IMR-90 (cell line): ENCODE data around the gene TEP1. TPM values are rescaled to one million over a fixed set of nuclear protein-coding genes. Genes with fewer than 3 reads are reported as not detected.
A peak's percentile ranks its signal among the peaks of the same experiment; 100 is the strongest.
"Not testable (repeated sequence)": the region's sequence is repeated elsewhere in the genome, so short reads cannot be mapped to it uniquely, and the experiment has no call there.

ENCODE experiments used
- ATAC-seq: fragments of 200-7000 bp; cut with Tn5 transposase; 2 replicates; pipeline ENCODE4 v1.9.1; 2020; ENCODE audit warnings: low read depth, mild to moderate bottlenecking, moderate library complexity
- BruUV-seq: library from RNA; stranded (reverse); fragments of 400-500 nt; replicated peaks from 2 replicates; lab custom pipeline; 2021; lab: Mats Ljungman, UMichigan
- CTCF ChIA-PET: fragments of 300-600 bp; formaldehyde crosslinking; extraction: SDS; loops from one replicate; lab custom pipeline; 2021; ENCODE audit warnings: antibody characterized with exemption; lab: Yijun Ruan, JAX
- POLR2A ChIA-PET: fragments of 300-600 bp; sonication (Branson Sonifier 250); formaldehyde crosslinking; loops from one replicate; lab custom pipeline; 2022; ENCODE audit warnings: antibody characterized with exemption; ENCODE audit not compliant: unreplicated experiment; lab: Charles Lee
- DNase-seq: peaks from one replicate; pipeline ENCODE4 v3.0.0; 2013
- H2AFZ ChIP-seq: replicated peaks from 2 replicates; pipeline ENCODE3; 2013; ENCODE audit warnings: low read length, mild to moderate bottlenecking; ENCODE audit not compliant: poor library complexity
- H2AK5ac ChIP-seq: 2 replicates; pipeline ENCODE4 v1.6.1; 2013; ENCODE audit warnings: low read depth, low read length, inconsistent platforms
- H2AK9ac ChIP-seq: replicated peaks from 2 replicates; pipeline ENCODE3; 2013; ENCODE audit warnings: mild to moderate bottlenecking, low read depth, low read length, moderate library complexity; ENCODE audit not compliant: poor library complexity
- H2BK120ac ChIP-seq: 2 replicates; pipeline ENCODE4 v1.6.1; 2013; ENCODE audit warnings: low read depth, low read length, inconsistent platforms
- H2BK15ac ChIP-seq: 3 replicates; pipeline ENCODE4 v1.6.1; 2013; ENCODE audit warnings: low read depth, low read length, inconsistent platforms
- H2BK20ac ChIP-seq: 2 replicates; pipeline ENCODE4 v1.6.1; 2013; ENCODE audit warnings: low read depth, mild to moderate bottlenecking, inconsistent platforms, low read length, moderate library complexity
- H2BK5ac ChIP-seq: 2 replicates; pipeline ENCODE4 v1.6.1; 2013; ENCODE audit warnings: mild to moderate bottlenecking, low read depth, low read length, inconsistent platforms; ENCODE audit not compliant: poor library complexity, severe bottlenecking
- H3K14ac ChIP-seq: replicated peaks from 2 replicates; pipeline ENCODE4 v1.6.1; 2013; ENCODE audit warnings: low read depth, low read length, inconsistent platforms
- H3K18ac ChIP-seq: 2 replicates; pipeline ENCODE4 v1.6.1; 2013; ENCODE audit warnings: low read depth, low read length, control low read depth
- H3K23ac ChIP-seq: 2 replicates; pipeline ENCODE4 v1.6.1; 2013; ENCODE audit warnings: low read depth, low read length, inconsistent platforms
- H3K27ac ChIP-seq: 2 replicates; pipeline ENCODE4 v1.5.1; 2013; ENCODE audit warnings: mild to moderate bottlenecking, control low read depth, low read length; ENCODE audit not compliant: insufficient read depth
- H3K27me3 ChIP-seq: 2 replicates; pipeline ENCODE4 v1.6.1; 2013; ENCODE audit warnings: low read length; ENCODE audit not compliant: control insufficient read depth, insufficient read depth
- H3K36me3 ChIP-seq: 2 replicates; pipeline ENCODE4 v1.6.1; 2013; ENCODE audit warnings: low read length, mixed read lengths; ENCODE audit not compliant: control insufficient read depth, insufficient read depth
- H3K4ac ChIP-seq: 2 replicates; pipeline ENCODE4 v1.6.1; 2013; ENCODE audit warnings: low read depth, low read length, inconsistent platforms
- H3K4me1 ChIP-seq: 2 replicates; pipeline ENCODE4 v1.6.1; 2013; ENCODE audit warnings: low read length, mixed read lengths; ENCODE audit not compliant: control insufficient read depth, insufficient read depth
- H3K4me2 ChIP-seq: 2 replicates; pipeline ENCODE4 v1.6.1; 2013; ENCODE audit warnings: low read depth, mild to moderate bottlenecking, control low read depth, low read length, moderate library complexity
- H3K4me3 ChIP-seq: 2 replicates; pipeline ENCODE4 v1.5.1; 2013; ENCODE audit warnings: low read depth, mild to moderate bottlenecking, control low read depth, low read length, moderate library complexity; ENCODE audit not compliant: insufficient read depth
- H3K56ac ChIP-seq: 2 replicates; pipeline ENCODE4 v1.6.1; 2013; ENCODE audit warnings: low read length, inconsistent platforms; ENCODE audit not compliant: insufficient read depth; ENCODE audit errors: extremely low read depth
- H3K79me1 ChIP-seq, 2 experiments: 2 replicates each; pipeline ENCODE4 v1.6.1; 2013; ENCODE audit warnings: low read length in 2 of 2, inconsistent platforms in 1 of 2, low read depth in 1 of 2
- H3K9ac ChIP-seq: 2 replicates; pipeline ENCODE4 v1.6.1; 2013; ENCODE audit warnings: low read depth, low read length, control low read depth
- H3K9me1 ChIP-seq: 2 replicates; pipeline ENCODE4 v1.6.1; 2013; ENCODE audit warnings: low read length, inconsistent platforms; ENCODE audit not compliant: insufficient read depth
- H3K9me3 ChIP-seq: 2 replicates; pipeline ENCODE4 v1.6.1; 2013; ENCODE audit warnings: low read length; ENCODE audit not compliant: control insufficient read depth, insufficient read depth
- H4K20me1 ChIP-seq: 2 replicates; pipeline ENCODE4 v1.6.1; 2013; ENCODE audit warnings: low read length, inconsistent platforms; ENCODE audit not compliant: insufficient read depth
- H4K5ac ChIP-seq: 2 replicates; pipeline ENCODE4 v1.6.1; 2013; ENCODE audit warnings: mild to moderate bottlenecking, low read depth, low read length, control low read depth
- H4K8ac ChIP-seq, 2 experiments: 2 replicates each; pipeline ENCODE4 v1.6.1; 2013; ENCODE audit warnings: low read depth in 2 of 2, low read length in 2 of 2, control low read depth in 1 of 2, inconsistent platforms in 1 of 2
- H4K91ac ChIP-seq: 2 replicates; pipeline ENCODE4 v1.6.1; 2013; ENCODE audit warnings: low read depth, low read length, inconsistent platforms; ENCODE audit not compliant: insufficient read depth
- WGBS, 2 experiments: methylation state at CpG; one replicate each; pipeline versions ENCODE4 v1.1.5 to v1.1.7; 2013; ENCODE audit warnings: missing lambda C conversion rate in 2 of 2; ENCODE audit not compliant: insufficient read length in 1 of 2; ENCODE audit errors: extremely low coverage in 2 of 2; 5-methylcytosine and 5-hydroxymethylcytosine counted together
- dilution Hi-C: fragments of 300-500 bp; cut with HindIII; formaldehyde crosslinking; loops from one replicate; pipeline ENCODE4 v1.14.3; 2018; ENCODE audit warnings: low sequenced_read_pairs; ENCODE audit not compliant: unreplicated experiment
- in situ Hi-C: fragments of 300-500 bp; cut with MboI; formaldehyde crosslinking; loops from 3 replicates; pipeline ENCODE4 v1.14.3; 2019; ENCODE audit warnings: low sequenced_read_pairs, inconsistent platforms, mixed read lengths
- intact Hi-C: fragments of 100-400 bp; cut with micrococcal nuclease; formaldehyde crosslinking; loops from 2 replicates; pipeline ENCODE4 v1.10.0; 2022
- polyA plus RNA-seq, 3 experiments: library from polyadenylated mRNA; depleted of rRNA; stranded (reverse); fragments of >200 nt; gene quantifications; 2 replicates each; pipeline ENCODE4 v1.2.3, GENCODE V29; 2012; ENCODE audit warnings: low replicate concordance in 1 of 3
- total RNA-seq: library from RNA; depleted of rRNA; stranded (reverse); fragments of >200 nt; gene quantifications from 2 replicates; pipeline ENCODE4 v1.2.3, GENCODE V29; 2012
- TF ChIP-seq, protein P1 (sequence below): fragments of 150-350 bp; IDR thresholded peaks from 2 replicates; pipeline ENCODE4 v1.6.1; 2016; ENCODE audit warnings: low read depth, mild to moderate bottlenecking, low read length, moderate library complexity, borderline replicate concordance

Gene TEP1
- total and polyA plus RNA-seq, 2 of the 4 experiments (the other 2 are of a cell fraction) = 10.7 to 12.4 TPM

DNA sequence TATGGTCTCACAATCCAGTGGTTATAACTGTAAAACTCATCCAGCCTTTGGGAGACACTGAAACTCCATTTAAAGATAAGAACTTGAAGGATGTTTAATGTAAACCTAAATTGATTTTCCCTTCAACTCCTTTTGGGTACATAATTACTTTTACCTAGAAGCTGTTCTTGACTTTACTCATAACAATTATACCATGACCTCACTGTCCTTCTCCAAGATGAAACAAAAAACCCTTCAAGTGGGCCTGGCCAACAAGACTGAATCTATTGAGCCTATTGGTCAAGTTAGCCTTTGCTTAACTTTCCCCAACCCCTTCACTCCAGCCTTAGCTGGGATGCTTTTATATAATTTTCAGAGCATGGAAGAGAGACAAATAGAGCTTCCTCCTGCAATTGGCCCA lies 47.4 kb downstream of the TEP1 start:
- Histone ChIP-seq H3K9me1 (no peaks in the 10 kb centered on the region), H3K4me3 (no peak overlapping the region), H2AFZ (no peak overlapping the region), H2AK9ac (no peak overlapping the region), H3K36me3 (peaks cover 26% of the 10 kb centered on the region), H3K18ac (no peak overlapping the region), H3K23ac (no peak overlapping the region), H3K4ac (no peak overlapping the region), H4K20me1 (no peaks in the 10 kb centered on the region), H4K91ac (no peak overlapping the region), H4K8ac (no peak overlapping the region), H2BK15ac (no peak overlapping the region), H2AK5ac (no peak overlapping the region), H3K4me2 (no peak overlapping the region), H3K14ac (no peak overlapping the region), H2BK20ac (no peak overlapping the region), H3K4me1 (no peaks in the 10 kb centered on the region), H3K27ac (no peak overlapping the region), H3K9me3 (no peaks in the 10 kb centered on the region), H2BK5ac (no peak overlapping the region), H3K9ac (no peak overlapping the region), H3K27me3 (no peaks in the 10 kb centered on the region), H3K79me1 (no peaks in the 10 kb centered on the region), H3K56ac (no peak overlapping the region), H2BK120ac (no peak overlapping the region), H4K5ac (no peak overlapping the region)
- DNase-seq (no peak), ATAC-seq (no peak)
- dilution Hi-C loops = no loop called here
- intact Hi-C loops = loop anchor here (10.0 kb wide), 1 partner anchor 79 kb away; no protein-coding TSS in a partner anchor
- POLR2A ChIA-PET = no interaction called here
- in situ Hi-C loops = loop anchor here (25.0 kb wide), 1 partner anchor 1046 kb away; no protein-coding TSS in a partner anchor
- TSS peak; percentile 65 for BruUV-seq
- TF ChIP-seq, protein P1, sequence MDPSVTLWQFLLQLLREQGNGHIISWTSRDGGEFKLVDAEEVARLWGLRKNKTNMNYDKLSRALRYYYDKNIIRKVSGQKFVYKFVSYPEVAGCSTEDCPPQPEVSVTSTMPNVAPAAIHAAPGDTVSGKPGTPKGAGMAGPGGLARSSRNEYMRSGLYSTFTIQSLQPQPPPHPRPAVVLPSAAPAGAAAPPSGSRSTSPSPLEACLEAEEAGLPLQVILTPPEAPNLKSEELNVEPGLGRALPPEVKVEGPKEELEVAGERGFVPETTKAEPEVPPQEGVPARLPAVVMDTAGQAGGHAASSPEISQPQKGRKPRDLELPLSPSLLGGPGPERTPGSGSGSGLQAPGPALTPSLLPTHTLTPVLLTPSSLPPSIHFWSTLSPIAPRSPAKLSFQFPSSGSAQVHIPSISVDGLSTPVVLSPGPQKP = no peak
- CTCF ChIA-PET = no interaction called here

DNA sequence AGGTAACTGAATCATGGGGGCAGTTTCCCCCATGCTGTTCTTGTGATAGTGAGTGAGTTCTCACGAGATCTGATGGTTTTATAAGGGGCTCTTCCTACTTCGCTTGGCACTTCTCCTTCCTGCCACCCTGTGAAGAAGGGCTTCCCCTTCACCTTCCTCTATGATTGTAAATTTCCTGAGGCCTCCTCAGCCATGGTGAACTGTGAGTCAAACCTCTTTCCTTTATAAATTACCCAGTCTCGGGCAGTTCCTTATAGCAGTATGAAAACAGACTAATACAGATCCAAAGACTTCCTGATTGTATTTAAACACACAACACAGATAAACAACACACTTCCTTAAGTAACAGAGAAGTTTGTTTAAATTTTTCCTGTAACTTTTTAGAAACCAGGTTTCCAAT lies 54.8 kb downstream of the TEP1 start:
- ATAC-seq, H3K4me2 ChIP-seq, H2BK20ac ChIP-seq, H2BK5ac ChIP-seq, H4K91ac ChIP-seq, H2AK5ac ChIP-seq, H3K27ac ChIP-seq, H3K9me1 ChIP-seq, H2BK15ac ChIP-seq, CTCF ChIA-PET, H3K9ac ChIP-seq, BruUV-seq, DNase-seq, H4K8ac ChIP-seq, H2AFZ ChIP-seq, H3K4me3 ChIP-seq, H3K56ac ChIP-seq, H3K14ac ChIP-seq, H3K79me1 ChIP-seq, H3K18ac ChIP-seq, H3K9me3 ChIP-seq, H3K23ac ChIP-seq, H4K5ac ChIP-seq, H3K4me1 ChIP-seq, H3K27me3 ChIP-seq, H4K20me1 ChIP-seq, dilution Hi-C loops, H3K4ac ChIP-seq, H2BK120ac ChIP-seq, POLR2A ChIA-PET, H2AK9ac ChIP-seq: not testable (repeated sequence)
- intact Hi-C loops = loop anchor here (5.0 kb wide), 1 partner anchor 49 kb away; no protein-coding TSS in a partner anchor
- in situ Hi-C loops = loop anchor here (25.0 kb wide), 1 partner anchor 1054 kb away; no protein-coding TSS in a partner anchor
- WGBS, 2 experiments = no CpG with 5 or more reads among the region's 3 CpGs
- peaks cover 26% of the 10 kb centered on the region for H3K36me3 ChIP-seq
